ENCODE measurements around the gene EPHB3. TPM values are rescaled to one million over a fixed set of nuclear protein-coding genes. Genes with fewer than 3 reads are reported as not detected.

The EPHB3 gene
- total and polyA plus RNA-seq, 4 donors: 0.14 to 1.8 (median 0.67) TPM

GRCh38 chr3:184590795-184591194 is 29.2 kb downstream of the EPHB3 start:
- Histone ChIP-seq H3K27ac (ENCODE audit: low read depth in 1 of 2, low read length in 2 of 2) (no peak overlapping the region), H3K4me1 (ENCODE audit: control insufficient read depth in 4 of 4, insufficient read depth in 4 of 4, low read length in 3 of 4) (no peaks in the 10 kb centered on the region), H3K36me3 (ENCODE audit: control insufficient read depth in 4 of 4, insufficient read depth in 3 of 4, low read depth in 1 of 4, low read length in 3 of 4) (no peaks in the 10 kb centered on the region), H3K9ac (ENCODE audit: low read depth in 1 of 2, low read length in 2 of 2) (no peak overlapping the region), H3K9me3 (ENCODE audit: control insufficient read depth in 4 of 4, low read length in 3 of 4) (no peaks in the 10 kb centered on the region), H3K27me3 (ENCODE audit: control insufficient read depth in 4 of 4, insufficient read depth in 4 of 4, low read length in 3 of 4) (no peaks in the 10 kb centered on the region), H3K4me3 (ENCODE audit: low read depth in 1 of 3, low read length in 3 of 3) (no peak overlapping the region)
- DNase-seq (ENCODE audit: low spot score): no peak
- 57% methylated on average over 6 of the region's 6 CpGs for WGBS
- no peak for TF ChIP-seq FOXA2 (IDR thresholded peaks at IDR 0.05)
- TF ChIP-seq SP1 (IDR thresholded peaks at IDR 0.05): no peak
- TF ChIP-seq TAF1 (conservative IDR thresholded peaks at IDR 0.05): no peak
- no peak for TF ChIP-seq RXRA (IDR thresholded peaks at IDR 0.05)
- no peak for TF ChIP-seq MAX (IDR thresholded peaks at IDR 0.05)
- TF ChIP-seq HNF4G (IDR thresholded peaks at IDR 0.05): no peak
- no peak for TF ChIP-seq NR2F2 (IDR thresholded peaks at IDR 0.05)
- TF ChIP-seq HNF4A (conservative IDR thresholded peaks at IDR 0.05): no peak
- TF ChIP-seq ATF3 (IDR thresholded peaks at IDR 0.05): no peak
- TF ChIP-seq JUND (IDR thresholded peaks at IDR 0.05): no peak

- H3K27me3 ChIP-seq (ENCODE audit: control insufficient read depth in 4 of 4, insufficient read depth in 4 of 4, low read length in 3 of 4): no peaks in the 10 kb centered on the region
- DNase-seq (ENCODE audit: low spot score): no peak
- H3K4me1 ChIP-seq (ENCODE audit: control insufficient read depth in 4 of 4, insufficient read depth in 4 of 4, low read length in 3 of 4): no peaks in the 10 kb centered on the region
- no peaks in the 10 kb centered on the region for H3K36me3 ChIP-seq (ENCODE audit: control insufficient read depth in 4 of 4, insufficient read depth in 3 of 4, low read depth in 1 of 4, low read length in 3 of 4)
- H3K27ac ChIP-seq (ENCODE audit: low read depth in 1 of 2, low read length in 2 of 2): no peak overlapping the region
- 96% methylated on average over 6 of the region's 6 CpGs for WGBS
- TF ChIP-seq FOXA1 (IDR thresholded peaks at IDR 0.05) (no peak), MAX (IDR thresholded peaks at IDR 0.05) (no peak), YY1 (IDR thresholded peaks at IDR 0.05) (no peak)
- no peak overlapping the region for H3K9ac ChIP-seq (ENCODE audit: low read depth in 1 of 2, low read length in 2 of 2)
- no peaks in the 10 kb centered on the region for H3K9me3 ChIP-seq (ENCODE audit: control insufficient read depth in 4 of 4, low read length in 3 of 4)
- no peak overlapping the region for H3K4me3 ChIP-seq (ENCODE audit: low read depth in 1 of 3, low read length in 3 of 3)
Measured at GRCh38 chr3:184591789-184592188, 30.2 kb downstream of the EPHB3 start.

GRCh38 chr3:184592371-184593219 is 31.0 kb downstream of the EPHB3 start:
- Histone ChIP-seq H3K4me3 (ENCODE audit: low read depth in 1 of 3, low read length in 3 of 3) (no peak overlapping the region), H3K9ac (ENCODE audit: low read depth in 1 of 2, low read length in 2 of 2) (no peak overlapping the region), H3K27me3 (ENCODE audit: control insufficient read depth in 4 of 4, insufficient read depth in 4 of 4, low read length in 3 of 4) (no peaks in the 10 kb centered on the region), H3K4me1 (ENCODE audit: control insufficient read depth in 4 of 4, insufficient read depth in 4 of 4, low read length in 3 of 4) (peaks cover 0 to 1% (median under 1%) of the 10 kb centered on the region in 4 donors), H3K36me3 (ENCODE audit: control insufficient read depth in 4 of 4, insufficient read depth in 3 of 4, low read depth in 1 of 4, low read length in 3 of 4) (no peaks in the 10 kb centered on the region), H3K27ac (ENCODE audit: low read depth in 1 of 2, low read length in 2 of 2) (no peak overlapping the region), H3K9me3 (ENCODE audit: control insufficient read depth in 4 of 4, low read length in 3 of 4) (no peaks in the 10 kb centered on the region)
- TF ChIP-seq EGR1 (IDR thresholded peaks at IDR 0.05; ENCODE audit: low read depth in 2 of 2) (no peak), REST (IDR thresholded peaks at IDR 0.05) (no peak), RXRA (IDR thresholded peaks at IDR 0.05) (no peak), NR2F2 (IDR thresholded peaks at IDR 0.05) (no peak), FOXA2 (IDR thresholded peaks at IDR 0.05) (no peak), HNF4G (IDR thresholded peaks at IDR 0.05) (no peak), RAD21 (IDR thresholded peaks at IDR 0.05) (no peak)
- DNase-seq (ENCODE audit: low spot score): no peak
- WGBS: 85% methylated on average over 17 of the region's 17 CpGs
